ENCODE data around the gene PSKH1. TPM values are rescaled to one million over a fixed set of nuclear protein-coding genes. Genes with fewer than 3 reads are reported as not detected.

The PSKH1 gene
- polyA plus RNA-seq, 2 of the 4 experiments (the other 2 are of a cell fraction): 15.1 to 15.8 TPM

- Histone ChIP-seq H3K9me3 (no peaks in the 10 kb centered on the region), H3K4me1 (peaks cover 25% of the 10 kb centered on the region), H3K4me3 (peak overlapping the region; percentile 4; the same call in 1 of the 3 replicates), H3K4me2 (peak overlapping the region; percentile 89), H3K27ac (peak overlapping the region; percentile 58 to 95)
- DNase-seq (ENCODE audit: low read depth in 1 of 2, low spot score in 1 of 2) (no peak), ATAC-seq (no peak), FAIRE-seq (no peak)
- WGBS (ENCODE audit: missing lambda C conversion rate): 85% methylated on average over 11 of the region's 11 CpGs
- ChIA-PET CTCF (interaction anchor here (0.7 to 1.6 kb wide), 8 partner anchors 11 to 150 kb away, joined by 3 to 11 read pairs (median 4); partner anchors contain the start of genes CTRL and PSMB10), POLR2A (no interaction called here)
- TF ChIP-seq USF2 (IDR thresholded peaks at IDR 0.05) (no peak), BHLHE40 (IDR thresholded peaks at IDR 0.05; ENCODE audit: low read depth, low read length) (no peak), PHF8 (IDR thresholded peaks at IDR 0.05; ENCODE audit: borderline replicate concordance, low read depth) (no peak), FOXS1 (CRISPR knock-in tag; IDR thresholded peaks at IDR 0.05) (no peak), MAFK (IDR thresholded peaks at IDR 0.05; ENCODE audit: partially characterized antibody) (no peak), ZC3H11A (IDR thresholded peaks at IDR 0.05) (no peak)
Measured at GRCh38 chr16:67965668-67966548, 72.9 kb downstream of the PSKH1 start.

GRCh38 chr16:67966549-67967182 is 73.6 kb downstream of the PSKH1 start:
- H3K4me2 ChIP-seq: peak overlapping the region; percentile 89
- 90% methylated on average over 3 of the region's 3 CpGs for WGBS (ENCODE audit: missing lambda C conversion rate)
- TF ChIP-seq MAX (IDR thresholded peaks at IDR 0.05) (no peak), POLR2AphosphoS2 (conservative IDR thresholded peaks at IDR 0.05; ENCODE audit: low read length) (no peak), CHD2 (IDR thresholded peaks at IDR 0.05; ENCODE audit: low read length, partially characterized antibody) (no peak), HOXB5 (CRISPR knock-in tag; IDR thresholded peaks at IDR 0.05) (no peak), USF2 (IDR thresholded peaks at IDR 0.05) (no peak), MAZ (IDR thresholded peaks at IDR 0.05; ENCODE audit: borderline replicate concordance, low read depth, low read length) (no peak), NR3C1 (IDR thresholded peaks at IDR 0.05) (no peak), GATA3 (IDR thresholded peaks at IDR 0.05; ENCODE audit: borderline replicate concordance) (no peak), EP300 (IDR thresholded peaks at IDR 0.05) (no peak), TFCP2L1 (CRISPR knock-in tag; IDR thresholded peaks at IDR 0.05) (no peak), ZNF302 (CRISPR knock-in tag; IDR thresholded peaks at IDR 0.05) (no peak), JUNB (IDR thresholded peaks at IDR 0.05) (no peak), POLR2A (IDR thresholded peaks at IDR 0.05; ENCODE audit: low read length) (no peak), KDM1A (IDR thresholded peaks at IDR 0.05; ENCODE audit: low read depth) (no peak), PHF8 (IDR thresholded peaks at IDR 0.05; ENCODE audit: borderline replicate concordance, low read depth) (no peak)
- TF ChIP-seq, protein P1, sequence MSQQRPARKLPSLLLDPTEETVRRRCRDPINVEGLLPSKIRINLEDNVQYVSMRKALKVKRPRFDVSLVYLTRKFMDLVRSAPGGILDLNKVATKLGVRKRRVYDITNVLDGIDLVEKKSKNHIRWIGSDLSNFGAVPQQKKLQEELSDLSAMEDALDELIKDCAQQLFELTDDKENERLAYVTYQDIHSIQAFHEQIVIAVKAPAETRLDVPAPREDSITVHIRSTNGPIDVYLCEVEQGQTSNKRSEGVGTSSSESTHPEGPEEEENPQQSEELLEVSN (IDR thresholded peaks at IDR 0.05; ENCODE audit: borderline replicate concordance, low read depth): no peak
- H3K4me3 ChIP-seq: peak overlapping the region; percentile 95; the same call in 2 of the 3 replicates
- H3K27ac ChIP-seq: peak overlapping the region; percentile 58 to 95
- H3K4me1 ChIP-seq: peaks cover 25% of the 10 kb centered on the region
- POLR2A ChIA-PET: no interaction called here
- no peak for FAIRE-seq
- DNase-seq (ENCODE audit: low read depth in 1 of 2, low spot score in 1 of 2): peak in 1 of 2 experiments; percentile 44
- CTCF ChIA-PET: interaction anchor here (0.7 to 1.6 kb wide), 6 partner anchors 20 to 150 kb away, joined by 3 to 11 read pairs (median 4); partner anchors contain the start of genes CTRL and PSMB10
- ATAC-seq: peak in 1 of 2 experiments; percentile 51; a peak in 3 of 6 replicates
- no peaks in the 10 kb centered on the region for H3K9me3 ChIP-seq
